ENCODE measurements around the gene UGT1A10. TPM values are rescaled to one million over a fixed set of nuclear protein-coding genes. Genes with fewer than 3 reads are reported as not detected.

The UGT1A10 gene
- polyA plus RNA-seq, 1 donor from 2014 or later: not detected

DNA sequence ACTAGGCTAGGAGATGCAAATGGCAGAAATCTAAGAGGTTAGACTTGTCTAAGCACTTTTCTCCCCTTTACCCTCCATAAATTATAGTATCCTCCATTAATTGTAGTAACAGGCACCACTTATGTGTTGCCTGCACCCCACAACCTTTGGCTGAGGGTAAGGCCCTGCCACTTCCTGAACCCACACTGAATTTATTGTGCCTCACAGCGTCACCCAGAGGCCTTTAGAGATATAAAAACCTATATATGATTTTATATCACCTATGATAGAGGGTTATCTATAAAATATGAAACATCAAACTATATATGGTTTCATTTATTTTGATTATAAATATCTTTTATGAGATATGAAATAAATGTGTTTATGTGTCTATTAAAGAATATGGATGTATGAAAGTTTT lies 38.1 kb downstream of the UGT1A10 start:
- Histone ChIP-seq H2AFZ (ENCODE audit: low read depth, low read length) (no peak overlapping the region), H3K36me3 (ENCODE audit: insufficient read depth, low read length) (no peaks in the 10 kb centered on the region), H3K9me3 (ENCODE audit: low read length) (no peaks in the 10 kb centered on the region), H3K4me2 (ENCODE audit: low read length) (no peak overlapping the region), H3K27ac (ENCODE audit: low read length) (no peak overlapping the region), H3K27me3 (ENCODE audit: insufficient read depth, low read depth, low read length) (no peaks in the 10 kb centered on the region), H4K20me1 (ENCODE audit: insufficient read depth) (no peaks in the 10 kb centered on the region), H3K9me2 (ENCODE audit: insufficient read depth, low read length) (no peaks in the 10 kb centered on the region), H3F3A (ENCODE audit: insufficient read depth, low read length, poor library complexity, severe bottlenecking) (no peaks in the 10 kb centered on the region), H3K4me3 (ENCODE audit: low read length) (no peak overlapping the region), H3K79me2 (replicated peaks; ENCODE audit: insufficient read depth, low read length) (no peaks in the 10 kb centered on the region), H3K9ac (ENCODE audit: low read length) (no peak overlapping the region)
- no peak for TF ChIP-seq EZH2 (IDR thresholded peaks at IDR 0.05; ENCODE audit: borderline replicate concordance, insufficient read depth, low read length, poor library complexity, severe bottlenecking)
- TF ChIP-seq, protein P1, sequence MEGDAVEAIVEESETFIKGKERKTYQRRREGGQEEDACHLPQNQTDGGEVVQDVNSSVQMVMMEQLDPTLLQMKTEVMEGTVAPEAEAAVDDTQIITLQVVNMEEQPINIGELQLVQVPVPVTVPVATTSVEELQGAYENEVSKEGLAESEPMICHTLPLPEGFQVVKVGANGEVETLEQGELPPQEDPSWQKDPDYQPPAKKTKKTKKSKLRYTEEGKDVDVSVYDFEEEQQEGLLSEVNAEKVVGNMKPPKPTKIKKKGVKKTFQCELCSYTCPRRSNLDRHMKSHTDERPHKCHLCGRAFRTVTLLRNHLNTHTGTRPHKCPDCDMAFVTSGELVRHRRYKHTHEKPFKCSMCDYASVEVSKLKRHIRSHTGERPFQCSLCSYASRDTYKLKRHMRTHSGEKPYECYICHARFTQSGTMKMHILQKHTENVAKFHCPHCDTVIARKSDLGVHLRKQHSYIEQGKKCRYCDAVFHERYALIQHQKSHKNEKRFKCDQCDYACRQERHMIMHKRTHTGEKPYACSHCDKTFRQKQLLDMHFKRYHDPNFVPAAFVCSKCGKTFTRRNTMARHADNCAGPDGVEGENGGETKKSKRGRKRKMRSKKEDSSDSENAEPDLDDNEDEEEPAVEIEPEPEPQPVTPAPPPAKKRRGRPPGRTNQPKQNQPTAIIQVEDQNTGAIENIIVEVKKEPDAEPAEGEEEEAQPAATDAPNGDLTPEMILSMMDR (IDR thresholded peaks at IDR 0.05; ENCODE audit: poor library complexity, severe bottlenecking): no peak

DNA sequence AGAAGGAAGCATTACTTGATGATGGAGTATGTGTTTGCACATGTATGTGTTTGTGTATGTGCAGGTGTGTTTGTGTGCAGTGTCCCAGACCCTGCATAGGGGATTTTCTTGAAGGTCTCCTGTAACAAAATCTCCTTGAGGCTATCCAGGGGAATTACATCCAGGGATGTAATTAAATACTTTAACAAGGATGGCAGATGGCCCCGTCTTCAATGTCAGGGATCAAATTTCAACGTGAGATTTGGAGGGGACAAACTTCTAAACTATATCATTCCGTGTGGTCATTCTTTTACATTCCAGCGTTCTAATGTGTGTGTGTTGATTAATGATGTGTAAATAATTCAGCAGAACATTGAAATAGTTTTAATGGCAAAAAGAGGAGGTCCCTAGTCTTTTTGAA lies 38.7 kb downstream of the UGT1A10 start:
- Histone ChIP-seq H3K27me3 (ENCODE audit: insufficient read depth, low read depth, low read length) (no peaks in the 10 kb centered on the region), H3F3A (ENCODE audit: insufficient read depth, low read length, poor library complexity, severe bottlenecking) (no peaks in the 10 kb centered on the region), H3K9me3 (ENCODE audit: low read length) (no peaks in the 10 kb centered on the region), H3K36me3 (ENCODE audit: insufficient read depth, low read length) (no peaks in the 10 kb centered on the region), H3K4me3 (ENCODE audit: low read length) (no peak overlapping the region), H3K27ac (ENCODE audit: low read length) (no peak overlapping the region), H4K20me1 (ENCODE audit: insufficient read depth) (no peaks in the 10 kb centered on the region), H2AFZ (ENCODE audit: low read depth, low read length) (no peak overlapping the region), H3K9ac (ENCODE audit: low read length) (no peak overlapping the region), H3K9me2 (ENCODE audit: insufficient read depth, low read length) (no peaks in the 10 kb centered on the region), H3K79me2 (replicated peaks; ENCODE audit: insufficient read depth, low read length) (no peaks in the 10 kb centered on the region), H3K4me2 (ENCODE audit: low read length) (no peak overlapping the region)
- TF ChIP-seq, protein P1 (IDR thresholded peaks at IDR 0.05; ENCODE audit: poor library complexity, severe bottlenecking): no peak
- no peak for TF ChIP-seq SMC3 (conservative IDR thresholded peaks at IDR 0.05; ENCODE audit: poor library complexity)
- no peak for TF ChIP-seq EZH2 (IDR thresholded peaks at IDR 0.05; ENCODE audit: borderline replicate concordance, insufficient read depth, low read length, poor library complexity, severe bottlenecking)
- TF ChIP-seq MXI1 (conservative IDR thresholded peaks at IDR 0.05; ENCODE audit: poor library complexity, severe bottlenecking): no peak
- no peak for TF ChIP-seq EP300 (conservative IDR thresholded peaks at IDR 0.05; ENCODE audit: poor library complexity, severe bottlenecking)
- no peak for TF ChIP-seq TAF1 (IDR thresholded peaks at IDR 0.05; ENCODE audit: low read depth)
- no peak for TF ChIP-seq RAD21 (conservative IDR thresholded peaks at IDR 0.05)

DNA sequence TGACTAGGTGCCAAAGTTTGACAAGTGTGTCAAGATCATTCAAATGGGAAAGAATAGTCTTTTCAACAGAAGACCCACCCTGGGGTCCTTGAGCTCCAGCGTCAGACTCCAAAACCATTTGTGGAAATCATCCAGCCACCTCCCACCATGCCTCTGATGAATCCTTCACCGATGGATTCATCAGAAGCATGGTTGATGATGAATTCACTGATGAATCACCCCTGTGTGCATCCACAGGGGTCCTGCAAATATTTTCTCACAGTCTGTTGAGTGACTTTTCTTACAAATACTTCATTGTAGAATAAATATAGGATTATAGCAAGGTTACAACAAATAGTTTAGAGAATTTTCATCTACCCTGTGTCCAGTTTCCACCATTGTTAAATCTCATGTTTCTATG lies 39.8 kb downstream of the UGT1A10 start:
- TF ChIP-seq, protein P1 (IDR thresholded peaks at IDR 0.05; ENCODE audit: poor library complexity, severe bottlenecking): no peak
- TF ChIP-seq, protein P2, sequence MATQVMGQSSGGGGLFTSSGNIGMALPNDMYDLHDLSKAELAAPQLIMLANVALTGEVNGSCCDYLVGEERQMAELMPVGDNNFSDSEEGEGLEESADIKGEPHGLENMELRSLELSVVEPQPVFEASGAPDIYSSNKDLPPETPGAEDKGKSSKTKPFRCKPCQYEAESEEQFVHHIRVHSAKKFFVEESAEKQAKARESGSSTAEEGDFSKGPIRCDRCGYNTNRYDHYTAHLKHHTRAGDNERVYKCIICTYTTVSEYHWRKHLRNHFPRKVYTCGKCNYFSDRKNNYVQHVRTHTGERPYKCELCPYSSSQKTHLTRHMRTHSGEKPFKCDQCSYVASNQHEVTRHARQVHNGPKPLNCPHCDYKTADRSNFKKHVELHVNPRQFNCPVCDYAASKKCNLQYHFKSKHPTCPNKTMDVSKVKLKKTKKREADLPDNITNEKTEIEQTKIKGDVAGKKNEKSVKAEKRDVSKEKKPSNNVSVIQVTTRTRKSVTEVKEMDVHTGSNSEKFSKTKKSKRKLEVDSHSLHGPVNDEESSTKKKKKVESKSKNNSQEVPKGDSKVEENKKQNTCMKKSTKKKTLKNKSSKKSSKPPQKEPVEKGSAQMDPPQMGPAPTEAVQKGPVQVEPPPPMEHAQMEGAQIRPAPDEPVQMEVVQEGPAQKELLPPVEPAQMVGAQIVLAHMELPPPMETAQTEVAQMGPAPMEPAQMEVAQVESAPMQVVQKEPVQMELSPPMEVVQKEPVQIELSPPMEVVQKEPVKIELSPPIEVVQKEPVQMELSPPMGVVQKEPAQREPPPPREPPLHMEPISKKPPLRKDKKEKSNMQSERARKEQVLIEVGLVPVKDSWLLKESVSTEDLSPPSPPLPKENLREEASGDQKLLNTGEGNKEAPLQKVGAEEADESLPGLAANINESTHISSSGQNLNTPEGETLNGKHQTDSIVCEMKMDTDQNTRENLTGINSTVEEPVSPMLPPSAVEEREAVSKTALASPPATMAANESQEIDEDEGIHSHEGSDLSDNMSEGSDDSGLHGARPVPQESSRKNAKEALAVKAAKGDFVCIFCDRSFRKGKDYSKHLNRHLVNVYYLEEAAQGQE (IDR thresholded peaks at IDR 0.05; ENCODE audit: borderline replicate concordance): no peak
- TF ChIP-seq SMC3 (conservative IDR thresholded peaks at IDR 0.05; ENCODE audit: poor library complexity) (no peak), TAF1 (IDR thresholded peaks at IDR 0.05; ENCODE audit: low read depth) (no peak), POLR2AphosphoS5 (IDR thresholded peaks at IDR 0.05) (no peak), RAD21 (conservative IDR thresholded peaks at IDR 0.05) (no peak), MXI1 (conservative IDR thresholded peaks at IDR 0.05; ENCODE audit: poor library complexity, severe bottlenecking) (no peak), EP300 (conservative IDR thresholded peaks at IDR 0.05; ENCODE audit: poor library complexity, severe bottlenecking) (no peak), EZH2 (IDR thresholded peaks at IDR 0.05; ENCODE audit: borderline replicate concordance, insufficient read depth, low read length, poor library complexity, severe bottlenecking) (no peak)
- no peak overlapping the region for H3K27ac ChIP-seq (ENCODE audit: low read length)
- no peak overlapping the region for H2AFZ ChIP-seq (ENCODE audit: low read depth, low read length)

More for the DNA sequence above, 39.8 kb downstream of the UGT1A10 start:
- H3K4me3 ChIP-seq (ENCODE audit: low read length): no peak overlapping the region
- H3F3A ChIP-seq (ENCODE audit: insufficient read depth, low read length, poor library complexity, severe bottlenecking): no peaks in the 10 kb centered on the region
- H3K4me2 ChIP-seq (ENCODE audit: low read length): no peak overlapping the region
- H3K9ac ChIP-seq (ENCODE audit: low read length): no peak overlapping the region
- no peaks in the 10 kb centered on the region for H3K9me2 ChIP-seq (ENCODE audit: insufficient read depth, low read length)
- H3K79me2 ChIP-seq (replicated peaks; ENCODE audit: insufficient read depth, low read length): no peaks in the 10 kb centered on the region
- H4K20me1 ChIP-seq (ENCODE audit: insufficient read depth): no peaks in the 10 kb centered on the region
- H3K9me3 ChIP-seq (ENCODE audit: low read length): no peaks in the 10 kb centered on the region
- H3K36me3 ChIP-seq (ENCODE audit: insufficient read depth, low read length): no peaks in the 10 kb centered on the region
- no peaks in the 10 kb centered on the region for H3K27me3 ChIP-seq (ENCODE audit: insufficient read depth, low read depth, low read length)

All from neural cell (in vitro differentiated cells).